ENCODE results near the gene CDH22. TPM values are rescaled to one million over a fixed set of nuclear protein-coding genes. Genes with fewer than 3 reads are reported as not detected.

CDH22 gene
- total RNA-seq, 3 donors from 2014 or later (not counting 1 experiment from before 2014, with no cell fraction given): not detected

GRCh38 chr20:46233701-46234100, 74.6 kb downstream of the CDH22 start:
- Histone ChIP-seq H3K4me1 (ENCODE audit: control insufficient read depth, insufficient read depth, low read length) (no peaks in the 10 kb centered on the region), H3K27me3 (ENCODE audit: control insufficient read depth, insufficient read depth, low read length) (peaks cover 5% of the 10 kb centered on the region), H3K27ac (ENCODE audit: low read length) (no peak overlapping the region), H3K9me3 (ENCODE audit: control insufficient read depth, insufficient read depth, low read length) (no peaks in the 10 kb centered on the region), H3K4me3 (ENCODE audit: low read length) (no peak overlapping the region), H3K36me3 (ENCODE audit: control insufficient read depth, insufficient read depth, low read length) (no peaks in the 10 kb centered on the region)
- Mint-ChIP-seq H3K9me3 (no peaks in the 10 kb centered on the region), H3K27ac (no peak overlapping the region), H3K4me1 (no peaks in the 10 kb centered on the region), H3K36me3 (no peaks in the 10 kb centered on the region), H3K4me3 (no peak overlapping the region), H3K27me3 (ENCODE audit: low read depth in 2 of 2) (peaks cover 20 to 27% of the 10 kb centered on the region in 2 donors)
- no peak for ATAC-seq
- DNase-seq: no peak
- TF ChIP-seq CTCF (IDR thresholded peaks at IDR 0.05): no peak
- intact Hi-C loops (cut with micrococcal nuclease): no loop called here
- 84% methylated on average over 10 of the region's 10 CpGs for WGBS (ENCODE audit: insufficient coverage)

- no peak for TF ChIP-seq CTCF (IDR thresholded peaks at IDR 0.05)
- intact Hi-C loops (cut with micrococcal nuclease): no loop called here
- Mint-ChIP-seq H3K36me3 (no peaks in the 10 kb centered on the region), H3K4me1 (no peaks in the 10 kb centered on the region), H3K4me3 (no peak overlapping the region), H3K27me3 (ENCODE audit: low read depth in 2 of 2) (peaks cover 16 to 27% of the 10 kb centered on the region in 2 donors), H3K27ac (no peak overlapping the region), H3K9me3 (no peaks in the 10 kb centered on the region)
- Histone ChIP-seq H3K27ac (ENCODE audit: low read length) (no peak overlapping the region), H3K4me3 (ENCODE audit: low read length) (no peak overlapping the region), H3K4me1 (ENCODE audit: control insufficient read depth, insufficient read depth, low read length) (no peaks in the 10 kb centered on the region), H3K9me3 (ENCODE audit: control insufficient read depth, insufficient read depth, low read length) (no peaks in the 10 kb centered on the region), H3K36me3 (ENCODE audit: control insufficient read depth, insufficient read depth, low read length) (no peaks in the 10 kb centered on the region), H3K27me3 (ENCODE audit: control insufficient read depth, insufficient read depth, low read length) (peaks cover 5% of the 10 kb centered on the region)
- DNase-seq (no peak), ATAC-seq (no peak)
- WGBS (ENCODE audit: insufficient coverage): 15% methylated on average over 4 of the region's 4 CpGs
Measured at GRCh38 chr20:46232539-46232938, 75.8 kb downstream of the CDH22 start.

- intact Hi-C loops (cut with micrococcal nuclease): no loop called here
- Histone ChIP-seq H3K27ac (ENCODE audit: low read length) (no peak overlapping the region), H3K36me3 (ENCODE audit: control insufficient read depth, insufficient read depth, low read length) (no peaks in the 10 kb centered on the region), H3K4me1 (ENCODE audit: control insufficient read depth, insufficient read depth, low read length) (peaks cover 4% of the 10 kb centered on the region), H3K27me3 (ENCODE audit: control insufficient read depth, insufficient read depth, low read length) (peaks cover 5% of the 10 kb centered on the region), H3K4me3 (ENCODE audit: low read length) (no peak overlapping the region), H3K9me3 (ENCODE audit: control insufficient read depth, insufficient read depth, low read length) (no peaks in the 10 kb centered on the region)
- H3K9me3 Mint-ChIP-seq: no peaks in the 10 kb centered on the region
- no peaks in the 10 kb centered on the region for H3K4me1 Mint-ChIP-seq
- DNase-seq (no peak), ATAC-seq (no peak)
- WGBS (ENCODE audit: insufficient coverage): 5% methylated on average over 4 of the region's 4 CpGs
- no peaks in the 10 kb centered on the region for H3K36me3 Mint-ChIP-seq
- H3K27me3 Mint-ChIP-seq (ENCODE audit: low read depth in 2 of 2): peaks cover 15 to 23% of the 10 kb centered on the region in 2 donors
- H3K27ac Mint-ChIP-seq: no peak overlapping the region
- no peak for TF ChIP-seq CTCF (IDR thresholded peaks at IDR 0.05)
- no peak overlapping the region for H3K4me3 Mint-ChIP-seq
Measured at GRCh38 chr20:46230801-46231282, 77.5 kb downstream of the CDH22 start.

GRCh38 chr20:46230106-46230491, 78.2 kb downstream of the CDH22 start:
- peaks cover 15 to 21% of the 10 kb centered on the region in 2 donors for H3K27me3 Mint-ChIP-seq (ENCODE audit: low read depth in 2 of 2)
- no peak overlapping the region for H3K4me3 Mint-ChIP-seq
- DNase-seq (no peak), ATAC-seq (no peak)
- no peak overlapping the region for H3K27ac Mint-ChIP-seq
- H3K36me3 Mint-ChIP-seq: no peaks in the 10 kb centered on the region
- H3K9me3 Mint-ChIP-seq: no peaks in the 10 kb centered on the region
- H3K4me3 ChIP-seq (ENCODE audit: low read length): no peak overlapping the region
- no peaks in the 10 kb centered on the region for H3K4me1 Mint-ChIP-seq
- no peaks in the 10 kb centered on the region for H3K36me3 ChIP-seq (ENCODE audit: control insufficient read depth, insufficient read depth, low read length)
- H3K27ac ChIP-seq (ENCODE audit: low read length): no peak overlapping the region
- 77% methylated on average over 4 of the region's 5 CpGs for WGBS (ENCODE audit: insufficient coverage)
- H3K9me3 ChIP-seq (ENCODE audit: control insufficient read depth, insufficient read depth, low read length): no peaks in the 10 kb centered on the region
- H3K4me1 ChIP-seq (ENCODE audit: control insufficient read depth, insufficient read depth, low read length): peaks cover 4% of the 10 kb centered on the region
- TF ChIP-seq CTCF (IDR thresholded peaks at IDR 0.05): no peak
- H3K27me3 ChIP-seq (ENCODE audit: control insufficient read depth, insufficient read depth, low read length): peaks cover 5% of the 10 kb centered on the region
- intact Hi-C loops (cut with micrococcal nuclease): no loop called here
